ENCODE data around the gene EVI5L. TPM values are rescaled to one million over a fixed set of nuclear protein-coding genes. Genes with fewer than 3 reads are reported as not detected.

The EVI5L gene
- total and polyA plus RNA-seq, 2 of the 13 experiments (the other 11 are each of a cell fraction or from before 2014, with no cell fraction given), result 1.7 to 2.4 TPM

- TF ChIP-seq DDIT3 (CRISPR knock-in tag; IDR thresholded peaks at IDR 0.05), result no peak
- TF ChIP-seq HOXA7 (CRISPR knock-in tag; IDR thresholded peaks at IDR 0.05), result no peak
- no peak for TF ChIP-seq LCORL (IDR thresholded peaks at IDR 0.05)
- peak; percentile 76 for TF ChIP-seq LCORL (CRISPR knock-in tag; IDR thresholded peaks at IDR 0.05)
- TF ChIP-seq TSC22D2 (CRISPR knock-in tag; IDR thresholded peaks at IDR 0.05; ENCODE audit: borderline replicate concordance), result no peak
- TF ChIP-seq ARNT2 (CRISPR knock-in tag; IDR thresholded peaks at IDR 0.05; ENCODE audit: low read depth), result no peak
- peak; percentile 67; the same call in 1 of the 2 replicates for TF ChIP-seq ZNF784 (CRISPR knock-in tag; IDR thresholded peaks at IDR 0.05; ENCODE audit: borderline replicate concordance)
- no peak for TF ChIP-seq EEA1 (CRISPR knock-in tag; IDR thresholded peaks at IDR 0.05; ENCODE audit: borderline replicate concordance)
- TF ChIP-seq ZNF33B (CRISPR knock-in tag; IDR thresholded peaks at IDR 0.05), result no peak; the same call in 1 of the 2 replicates
- no peak for TF ChIP-seq ETS1 (CRISPR knock-in tag; IDR thresholded peaks at IDR 0.05)
- no peak for TF ChIP-seq SYNCRIP (IDR thresholded peaks at IDR 0.05; ENCODE audit: insufficient read depth, low read depth, low read length)
- TF ChIP-seq ZGPAT (CRISPR knock-in tag; IDR thresholded peaks at IDR 0.05), result peak; percentile 71; the same call in 1 of the 2 replicates
- no peak for TF ChIP-seq TAF1 (CRISPR knock-in tag; IDR thresholded peaks at IDR 0.05)
- no peak for TF ChIP-seq SATB2 (CRISPR knock-in tag; IDR thresholded peaks at IDR 0.05)
- no peak for TF ChIP-seq ZNF546 (CRISPR knock-in tag; conservative IDR thresholded peaks at IDR 0.05)
- no peak for TF ChIP-seq ZXDC (CRISPR knock-in tag; IDR thresholded peaks at IDR 0.05)
- no peak for TF ChIP-seq ZBTB34 (CRISPR knock-in tag; IDR thresholded peaks at IDR 0.05)
- no peak for TF ChIP-seq ZBTB26 (CRISPR knock-in tag; IDR thresholded peaks at IDR 0.05; ENCODE audit: borderline replicate concordance)
- TF ChIP-seq NR2F2 (IDR thresholded peaks at IDR 0.05; ENCODE audit: borderline replicate concordance, low read depth), result peak; percentile 53; the same call in 1 of the 2 replicates
- TF ChIP-seq NFATC3 (CRISPR knock-in tag; IDR thresholded peaks at IDR 0.05), result no peak
Observed at GRCh38 chr19:7897292-7897691, 67.3 kb downstream of the EVI5L start (continued).
